WTC11 (cell line): ENCODE measurements around the gene MKS1.

Experiments
- STAT6 ChIP-seq: sonication (generic); formaldehyde crosslinking; conservative IDR thresholded peaks from 2 replicates; pipeline ENCODE4 v1.8.1; 2023; ENCODE audit warnings: mild to moderate bottlenecking, low read depth, missing genetic modification reagents, moderate library complexity
- ZNF138 ChIP-seq: sonication (generic); formaldehyde crosslinking; conservative IDR thresholded peaks from 2 replicates; pipeline ENCODE4 v1.8.1; 2022; ENCODE audit warnings: mild to moderate bottlenecking, moderate library complexity, missing genetic modification reagents

- TF ChIP-seq ZNF138 (no peak), STAT6 (no peak)
Observed at GRCh38 chr17:58231641-58232040, 12.6 kb upstream of the MKS1 start.
